IMR-90 (cell line): ENCODE data around the gene VIPR2.

Experiments
- BHLHE40 ChIP-seq: fragments of 150-350 bp; IDR thresholded peaks from 2 replicates; pipeline ENCODE4 v1.6.1; 2016; ENCODE audit warnings: mild to moderate bottlenecking, low read depth, low read length
- CEBPB ChIP-seq: IDR thresholded peaks from 2 replicates; pipeline ENCODE4 v1.6.1; 2012; ENCODE audit warnings: low read depth, low read length, improper control_type of control experiment
- CTCF ChIP-seq: conservative IDR thresholded peaks from 2 replicates; pipeline ENCODE4 v1.5.1; 2012; ENCODE audit warnings: mild to moderate bottlenecking, low read depth, low read length, improper control_type of control experiment
- ELK1 ChIP-seq: fragments of 150-350 bp; IDR thresholded peaks from 2 replicates; pipeline ENCODE4 v1.6.1; 2016; ENCODE audit warnings: low read depth, mild to moderate bottlenecking, low read length, moderate library complexity, borderline replicate concordance
- MAFK ChIP-seq: IDR thresholded peaks from 2 replicates; pipeline ENCODE4 v1.6.1; 2012; ENCODE audit warnings: low read depth, low read length, improper control_type of control experiment
- MXI1 ChIP-seq: IDR thresholded peaks from 2 replicates; pipeline ENCODE4 v1.6.1; 2012; ENCODE audit warnings: low read depth, mild to moderate bottlenecking, low read length, moderate library complexity, borderline replicate concordance
- POLR2A ChIP-seq: IDR thresholded peaks from 2 replicates; pipeline ENCODE4 v1.6.1; 2012; ENCODE audit warnings: mild to moderate bottlenecking, low read depth, low read length
- RAD21 ChIP-seq: IDR thresholded peaks from 2 replicates; pipeline ENCODE4 v1.6.1; 2012; ENCODE audit warnings: low read length, improper control_type of control experiment
- RFX5 ChIP-seq: IDR thresholded peaks from 2 replicates; pipeline ENCODE4 v1.8.0; 2012; ENCODE audit warnings: low read depth, mild to moderate bottlenecking, low read length, moderate library complexity
- SMC3 ChIP-seq: fragments of 150-350 bp; IDR thresholded peaks from 2 replicates; pipeline ENCODE4 v1.6.1; 2016; ENCODE audit warnings: low read depth, mild to moderate bottlenecking, antibody characterized with exemption, low read length, moderate library complexity
- TF ChIP-seq, protein P1 (sequence below): fragments of 150-350 bp; IDR thresholded peaks from 2 replicates; pipeline ENCODE4 v1.6.1; 2017; ENCODE audit warnings: mild to moderate bottlenecking, antibody characterized with exemption, low read length, low read depth

GRCh38 chr7:159031750-159032149 lies 112.9 kb downstream of the VIPR2 start:
- TF ChIP-seq CTCF (no peak), SMC3 (no peak), CEBPB (no peak), POLR2A (no peak), ELK1 (no peak), MXI1 (no peak), RAD21 (no peak), BHLHE40 (no peak), RFX5 (no peak), MAFK (no peak)
- TF ChIP-seq, protein P1, sequence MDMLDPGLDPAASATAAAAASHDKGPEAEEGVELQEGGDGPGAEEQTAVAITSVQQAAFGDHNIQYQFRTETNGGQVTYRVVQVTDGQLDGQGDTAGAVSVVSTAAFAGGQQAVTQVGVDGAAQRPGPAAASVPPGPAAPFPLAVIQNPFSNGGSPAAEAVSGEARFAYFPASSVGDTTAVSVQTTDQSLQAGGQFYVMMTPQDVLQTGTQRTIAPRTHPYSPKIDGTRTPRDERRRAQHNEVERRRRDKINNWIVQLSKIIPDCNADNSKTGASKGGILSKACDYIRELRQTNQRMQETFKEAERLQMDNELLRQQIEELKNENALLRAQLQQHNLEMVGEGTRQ, result no peak
